ENCODE results near the gene KIAA0825. TPM values are rescaled to one million over a fixed set of nuclear protein-coding genes. Genes with fewer than 3 reads are reported as not detected.

The KIAA0825 gene
- total RNA-seq, 1 experiment from 2014 or later = 1.3 TPM

DNA sequence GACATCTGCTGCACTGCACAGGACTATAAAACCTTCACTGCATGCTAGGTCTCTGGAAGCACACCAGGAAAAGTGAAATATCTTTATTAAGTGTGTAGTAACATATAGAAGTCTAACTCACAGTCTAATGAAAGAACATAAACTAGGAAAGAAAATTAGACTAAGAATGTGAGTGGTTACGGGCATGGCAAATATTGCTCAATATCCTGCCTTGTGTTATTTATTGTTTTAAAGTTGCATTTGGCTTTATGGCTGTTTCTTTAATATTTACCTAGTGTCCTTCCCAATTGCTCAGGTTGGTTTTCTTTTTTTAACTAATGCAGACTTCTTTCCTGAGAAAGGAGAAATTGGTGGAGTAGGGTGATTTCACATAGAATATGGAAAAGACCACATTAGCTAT, 342.4 kb downstream of the KIAA0825 start:
- Mint-ChIP-seq H3K9me3 (peaks cover 11% of the 10 kb centered on the region), H3K27ac (no peak overlapping the region), H3K4me3 (no peak overlapping the region), H3K4me1 (peaks cover 16% of the 10 kb centered on the region), H3K36me3 (peaks cover 8% of the 10 kb centered on the region), H3K27me3 (ENCODE audit: low read depth) (no peaks in the 10 kb centered on the region)
- CTCF ChIA-PET = no interaction called here
- ATAC-seq (no peak), DNase-seq (ENCODE audit: low spot score) (no peak)
- TF ChIP-seq NR3C1 (CRISPR knock-in tag; conservative IDR thresholded peaks at IDR 0.05; ENCODE audit: low read depth) (no peak), SMAD4 (CRISPR knock-in tag; IDR thresholded peaks at IDR 0.05) (no peak), TEAD4 (CRISPR knock-in tag; IDR thresholded peaks at IDR 0.05) (no peak), ETV6 (CRISPR knock-in tag; IDR thresholded peaks at IDR 0.05) (no peak), IRF2 (CRISPR knock-in tag; IDR thresholded peaks at IDR 0.05; ENCODE audit: borderline replicate concordance, low read depth) (no peak), FOXP1 (CRISPR knock-in tag; IDR thresholded peaks at IDR 0.05; ENCODE audit: borderline replicate concordance) (no peak)
- TF ChIP-seq, protein P1, sequence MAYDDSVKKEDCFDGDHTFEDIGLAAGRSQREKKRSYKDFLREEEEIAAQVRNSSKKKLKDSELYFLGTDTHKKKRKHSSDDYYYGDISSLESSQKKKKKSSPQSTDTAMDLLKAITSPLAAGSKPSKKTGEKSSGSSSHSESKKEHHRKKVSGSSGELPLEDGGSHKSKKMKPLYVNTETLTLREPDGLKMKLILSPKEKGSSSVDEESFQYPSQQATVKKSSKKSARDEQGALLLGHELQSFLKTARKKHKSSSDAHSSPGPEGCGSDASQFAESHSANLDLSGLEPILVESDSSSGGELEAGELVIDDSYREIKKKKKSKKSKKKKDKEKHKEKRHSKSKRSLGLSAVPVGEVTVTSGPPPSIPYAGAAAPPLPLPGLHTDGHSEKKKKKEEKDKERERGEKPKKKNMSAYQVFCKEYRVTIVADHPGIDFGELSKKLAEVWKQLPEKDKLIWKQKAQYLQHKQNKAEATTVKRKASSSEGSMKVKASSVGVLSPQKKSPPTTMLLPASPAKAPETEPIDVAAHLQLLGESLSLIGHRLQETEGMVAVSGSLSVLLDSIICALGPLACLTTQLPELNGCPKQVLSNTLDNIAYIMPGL (CRISPR knock-in tag; IDR thresholded peaks at IDR 0.05) = no peak
- TF ChIP-seq, protein P2, sequence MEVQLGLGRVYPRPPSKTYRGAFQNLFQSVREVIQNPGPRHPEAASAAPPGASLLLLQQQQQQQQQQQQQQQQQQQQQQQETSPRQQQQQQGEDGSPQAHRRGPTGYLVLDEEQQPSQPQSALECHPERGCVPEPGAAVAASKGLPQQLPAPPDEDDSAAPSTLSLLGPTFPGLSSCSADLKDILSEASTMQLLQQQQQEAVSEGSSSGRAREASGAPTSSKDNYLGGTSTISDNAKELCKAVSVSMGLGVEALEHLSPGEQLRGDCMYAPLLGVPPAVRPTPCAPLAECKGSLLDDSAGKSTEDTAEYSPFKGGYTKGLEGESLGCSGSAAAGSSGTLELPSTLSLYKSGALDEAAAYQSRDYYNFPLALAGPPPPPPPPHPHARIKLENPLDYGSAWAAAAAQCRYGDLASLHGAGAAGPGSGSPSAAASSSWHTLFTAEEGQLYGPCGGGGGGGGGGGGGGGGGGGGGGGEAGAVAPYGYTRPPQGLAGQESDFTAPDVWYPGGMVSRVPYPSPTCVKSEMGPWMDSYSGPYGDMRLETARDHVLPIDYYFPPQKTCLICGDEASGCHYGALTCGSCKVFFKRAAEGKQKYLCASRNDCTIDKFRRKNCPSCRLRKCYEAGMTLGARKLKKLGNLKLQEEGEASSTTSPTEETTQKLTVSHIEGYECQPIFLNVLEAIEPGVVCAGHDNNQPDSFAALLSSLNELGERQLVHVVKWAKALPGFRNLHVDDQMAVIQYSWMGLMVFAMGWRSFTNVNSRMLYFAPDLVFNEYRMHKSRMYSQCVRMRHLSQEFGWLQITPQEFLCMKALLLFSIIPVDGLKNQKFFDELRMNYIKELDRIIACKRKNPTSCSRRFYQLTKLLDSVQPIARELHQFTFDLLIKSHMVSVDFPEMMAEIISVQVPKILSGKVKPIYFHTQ (CRISPR knock-in tag; IDR thresholded peaks at IDR 0.05) = no peak
- POLR2A ChIA-PET = no interaction called here

DNA sequence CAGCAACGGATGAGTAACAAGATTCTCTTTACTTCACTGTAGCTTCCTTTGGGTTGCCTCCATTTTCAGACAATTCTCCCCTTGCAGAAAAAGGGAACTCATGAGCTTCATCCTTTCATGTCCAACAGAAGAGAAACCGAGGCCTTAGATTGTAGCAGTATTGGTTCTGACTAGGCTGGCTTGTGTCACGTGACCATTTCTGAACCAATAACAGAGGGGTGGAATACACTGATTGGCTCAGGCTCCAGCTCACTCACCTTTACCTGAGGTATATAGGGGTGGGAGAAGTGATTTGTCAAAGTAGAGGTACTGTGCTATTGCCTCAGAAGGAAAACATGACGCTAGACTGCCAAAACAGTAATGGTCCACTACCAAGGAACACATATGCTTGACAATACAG, 343.7 kb downstream of the KIAA0825 start:
- DNase-seq (ENCODE audit: low spot score) = no peak
- POLR2A ChIA-PET = no interaction called here
- Mint-ChIP-seq H3K4me1 (peaks cover 14% of the 10 kb centered on the region), H3K9me3 (peaks cover 23% of the 10 kb centered on the region), H3K36me3 (peaks cover 18% of the 10 kb centered on the region), H3K27me3 (ENCODE audit: low read depth) (no peaks in the 10 kb centered on the region), H3K4me3 (no peak overlapping the region), H3K27ac (no peak overlapping the region)
- CTCF ChIA-PET = no interaction called here
- no peak for ATAC-seq
- TF ChIP-seq ATF1 (CRISPR knock-in tag; IDR thresholded peaks at IDR 0.05) = no peak
- no peak for TF ChIP-seq NR2C2 (CRISPR knock-in tag; IDR thresholded peaks at IDR 0.05)
- TF ChIP-seq JUN (CRISPR knock-in tag; IDR thresholded peaks at IDR 0.05) = no peak
- no peak for TF ChIP-seq EMX1 (CRISPR knock-in tag; IDR thresholded peaks at IDR 0.05)

DNA sequence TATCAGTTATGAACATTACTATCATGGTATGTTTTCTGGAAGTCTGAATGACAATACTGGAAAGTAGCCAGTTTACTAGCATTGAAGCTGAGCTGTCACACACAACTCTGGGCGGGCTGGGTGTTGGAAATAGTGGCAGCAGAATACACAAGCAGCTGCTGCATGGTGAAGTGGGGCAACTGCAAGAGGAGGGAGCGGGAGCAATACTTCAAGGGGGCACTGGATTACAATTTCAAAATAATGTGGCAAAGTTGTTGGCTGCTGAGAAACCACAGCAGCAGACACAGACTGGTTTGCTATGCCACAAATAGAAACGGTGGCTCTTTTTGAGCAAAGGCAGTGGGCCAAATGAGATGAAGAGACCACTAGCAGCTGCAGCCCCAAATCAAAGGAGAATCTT, 350.2 kb downstream of the KIAA0825 start:
- ChIA-PET CTCF (no interaction called here), POLR2A (no interaction called here)
- H3K9me3 Mint-ChIP-seq = peaks cover 26% of the 10 kb centered on the region
- no peaks in the 10 kb centered on the region for H3K27me3 Mint-ChIP-seq (ENCODE audit: low read depth)
- no peak overlapping the region for H3K27ac Mint-ChIP-seq
- DNase-seq (ENCODE audit: low spot score) = no peak
- H3K36me3 Mint-ChIP-seq = peaks cover 18% of the 10 kb centered on the region
- no peak overlapping the region for H3K4me3 Mint-ChIP-seq
- TF ChIP-seq ZNF263 (CRISPR knock-in tag; IDR thresholded peaks at IDR 0.05; ENCODE audit: low read depth) (no peak), ZNF219 (CRISPR knock-in tag; IDR thresholded peaks at IDR 0.05; ENCODE audit: borderline replicate concordance) (no peak), NR1H2 (CRISPR knock-in tag; IDR thresholded peaks at IDR 0.05) (no peak)
- H3K4me1 Mint-ChIP-seq = peaks cover 19% of the 10 kb centered on the region
- peak; percentile 44; the same call in 1 of the 2 replicates for ATAC-seq

DNA sequence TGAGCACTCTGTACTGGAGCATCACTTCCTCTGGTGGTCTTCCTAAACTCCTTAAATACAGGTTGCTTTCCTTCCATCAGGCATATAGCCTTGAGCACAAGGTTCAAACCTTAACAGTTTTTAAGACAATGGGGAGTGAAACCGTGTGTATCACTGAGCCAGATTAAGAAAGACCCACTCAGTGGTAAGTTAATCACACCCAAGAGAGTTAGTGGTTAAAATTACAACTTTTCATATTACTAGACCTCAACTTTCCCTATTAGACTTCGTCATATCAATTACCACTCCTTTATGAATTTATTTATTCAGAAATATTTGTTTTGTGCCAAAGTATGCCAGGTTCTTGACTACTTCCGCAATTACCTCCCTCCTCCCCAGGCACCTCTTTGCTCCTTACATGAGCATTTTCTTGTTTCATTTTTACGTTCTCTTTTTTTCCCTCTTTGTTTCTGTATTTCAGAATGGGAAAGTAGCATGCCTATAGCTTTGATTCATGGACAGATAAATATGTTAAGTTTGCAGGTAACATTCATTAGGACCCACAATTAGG, 351.0 kb downstream of the KIAA0825 start:
- H3K4me3 Mint-ChIP-seq = no peak overlapping the region
- ATAC-seq (no peak), DNase-seq (ENCODE audit: low spot score) (no peak)
- no peaks in the 10 kb centered on the region for H3K27me3 Mint-ChIP-seq (ENCODE audit: low read depth)
- peaks cover 19% of the 10 kb centered on the region for H3K4me1 Mint-ChIP-seq
- ChIA-PET POLR2A (no interaction called here), CTCF (no interaction called here)
- H3K9me3 Mint-ChIP-seq = peaks cover 27% of the 10 kb centered on the region
- peak overlapping the region; percentile 58; the same call in 1 of the 2 replicates for H3K27ac Mint-ChIP-seq
- H3K36me3 Mint-ChIP-seq = peaks cover 18% of the 10 kb centered on the region
- TF ChIP-seq, protein P3, sequence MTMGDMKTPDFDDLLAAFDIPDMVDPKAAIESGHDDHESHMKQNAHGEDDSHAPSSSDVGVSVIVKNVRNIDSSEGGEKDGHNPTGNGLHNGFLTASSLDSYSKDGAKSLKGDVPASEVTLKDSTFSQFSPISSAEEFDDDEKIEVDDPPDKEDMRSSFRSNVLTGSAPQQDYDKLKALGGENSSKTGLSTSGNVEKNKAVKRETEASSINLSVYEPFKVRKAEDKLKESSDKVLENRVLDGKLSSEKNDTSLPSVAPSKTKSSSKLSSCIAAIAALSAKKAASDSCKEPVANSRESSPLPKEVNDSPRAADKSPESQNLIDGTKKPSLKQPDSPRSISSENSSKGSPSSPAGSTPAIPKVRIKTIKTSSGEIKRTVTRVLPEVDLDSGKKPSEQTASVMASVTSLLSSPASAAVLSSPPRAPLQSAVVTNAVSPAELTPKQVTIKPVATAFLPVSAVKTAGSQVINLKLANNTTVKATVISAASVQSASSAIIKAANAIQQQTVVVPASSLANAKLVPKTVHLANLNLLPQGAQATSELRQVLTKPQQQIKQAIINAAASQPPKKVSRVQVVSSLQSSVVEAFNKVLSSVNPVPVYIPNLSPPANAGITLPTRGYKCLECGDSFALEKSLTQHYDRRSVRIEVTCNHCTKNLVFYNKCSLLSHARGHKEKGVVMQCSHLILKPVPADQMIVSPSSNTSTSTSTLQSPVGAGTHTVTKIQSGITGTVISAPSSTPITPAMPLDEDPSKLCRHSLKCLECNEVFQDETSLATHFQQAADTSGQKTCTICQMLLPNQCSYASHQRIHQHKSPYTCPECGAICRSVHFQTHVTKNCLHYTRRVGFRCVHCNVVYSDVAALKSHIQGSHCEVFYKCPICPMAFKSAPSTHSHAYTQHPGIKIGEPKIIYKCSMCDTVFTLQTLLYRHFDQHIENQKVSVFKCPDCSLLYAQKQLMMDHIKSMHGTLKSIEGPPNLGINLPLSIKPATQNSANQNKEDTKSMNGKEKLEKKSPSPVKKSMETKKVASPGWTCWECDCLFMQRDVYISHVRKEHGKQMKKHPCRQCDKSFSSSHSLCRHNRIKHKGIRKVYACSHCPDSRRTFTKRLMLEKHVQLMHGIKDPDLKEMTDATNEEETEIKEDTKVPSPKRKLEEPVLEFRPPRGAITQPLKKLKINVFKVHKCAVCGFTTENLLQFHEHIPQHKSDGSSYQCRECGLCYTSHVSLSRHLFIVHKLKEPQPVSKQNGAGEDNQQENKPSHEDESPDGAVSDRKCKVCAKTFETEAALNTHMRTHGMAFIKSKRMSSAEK (CRISPR knock-in tag; IDR thresholded peaks at IDR 0.05; ENCODE audit: borderline replicate concordance) = no peak
- TF ChIP-seq, protein P4, sequence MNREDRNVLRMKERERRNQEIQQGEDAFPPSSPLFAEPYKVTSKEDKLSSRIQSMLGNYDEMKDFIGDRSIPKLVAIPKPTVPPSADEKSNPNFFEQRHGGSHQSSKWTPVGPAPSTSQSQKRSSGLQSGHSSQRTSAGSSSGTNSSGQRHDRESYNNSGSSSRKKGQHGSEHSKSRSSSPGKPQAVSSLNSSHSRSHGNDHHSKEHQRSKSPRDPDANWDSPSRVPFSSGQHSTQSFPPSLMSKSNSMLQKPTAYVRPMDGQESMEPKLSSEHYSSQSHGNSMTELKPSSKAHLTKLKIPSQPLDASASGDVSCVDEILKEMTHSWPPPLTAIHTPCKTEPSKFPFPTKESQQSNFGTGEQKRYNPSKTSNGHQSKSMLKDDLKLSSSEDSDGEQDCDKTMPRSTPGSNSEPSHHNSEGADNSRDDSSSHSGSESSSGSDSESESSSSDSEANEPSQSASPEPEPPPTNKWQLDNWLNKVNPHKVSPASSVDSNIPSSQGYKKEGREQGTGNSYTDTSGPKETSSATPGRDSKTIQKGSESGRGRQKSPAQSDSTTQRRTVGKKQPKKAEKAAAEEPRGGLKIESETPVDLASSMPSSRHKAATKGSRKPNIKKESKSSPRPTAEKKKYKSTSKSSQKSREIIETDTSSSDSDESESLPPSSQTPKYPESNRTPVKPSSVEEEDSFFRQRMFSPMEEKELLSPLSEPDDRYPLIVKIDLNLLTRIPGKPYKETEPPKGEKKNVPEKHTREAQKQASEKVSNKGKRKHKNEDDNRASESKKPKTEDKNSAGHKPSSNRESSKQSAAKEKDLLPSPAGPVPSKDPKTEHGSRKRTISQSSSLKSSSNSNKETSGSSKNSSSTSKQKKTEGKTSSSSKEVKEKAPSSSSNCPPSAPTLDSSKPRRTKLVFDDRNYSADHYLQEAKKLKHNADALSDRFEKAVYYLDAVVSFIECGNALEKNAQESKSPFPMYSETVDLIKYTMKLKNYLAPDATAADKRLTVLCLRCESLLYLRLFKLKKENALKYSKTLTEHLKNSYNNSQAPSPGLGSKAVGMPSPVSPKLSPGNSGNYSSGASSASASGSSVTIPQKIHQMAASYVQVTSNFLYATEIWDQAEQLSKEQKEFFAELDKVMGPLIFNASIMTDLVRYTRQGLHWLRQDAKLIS (CRISPR knock-in tag; IDR thresholded peaks at IDR 0.05; ENCODE audit: borderline replicate concordance) = no peak
- TF ChIP-seq MXD4 (CRISPR knock-in tag; IDR thresholded peaks at IDR 0.05; ENCODE audit: borderline replicate concordance) = no peak
